OCI-LY7 (cell line): Measurements from ENCODE around the gene FBXO11. TPM values are rescaled to one million over a fixed set of nuclear protein-coding genes. Genes with fewer than 3 reads are reported as not detected.

Experiments
- BruUV-seq: library from RNA; stranded (reverse); fragments of 400-500 nt; replicated peaks from 2 replicates; lab custom pipeline; 2021; lab: Mats Ljungman, UMichigan
- CTCF ChIA-PET: fragments of 300-600 bp; sonication (Branson Sonifier 250); formaldehyde crosslinking; loops from one replicate; lab custom pipeline; 2022; ENCODE audit warnings: antibody characterized with exemption; ENCODE audit not compliant: unreplicated experiment; lab: Charles Lee
- POLR2A ChIA-PET: fragments of 300-600 bp; sonication (Branson Sonifier 250); formaldehyde crosslinking; loops from one replicate; lab custom pipeline; 2022; ENCODE audit warnings: antibody characterized with exemption; lab: Charles Lee
- DNase-seq: peaks from one replicate; pipeline ENCODE4 v3.0.0-alpha.2; 2015; ENCODE audit warnings: low spot score
- H2AFZ ChIP-seq: fragments of 200-600 bp; sonication (generic), shearing (Covaris generic); 2 replicates; pipeline ENCODE4 v1.6.1; 2014; ENCODE audit warnings: mild to moderate bottlenecking, antibody characterized with exemption, low read length, moderate library complexity
- H3K27ac ChIP-seq: fragments of 200-600 bp; sonication (generic); 2 replicates; pipeline ENCODE4 v1.5.1; 2014; ENCODE audit warnings: mixed run types, low read depth, mild to moderate bottlenecking, moderate library complexity, low read length, inconsistent platforms; ENCODE audit not compliant: poor library complexity, severe bottlenecking
- H3K36me3 ChIP-seq: fragments of 200-600 bp; sonication (generic); 2 replicates; pipeline ENCODE4 v1.6.1; 2014; ENCODE audit warnings: mild to moderate bottlenecking, antibody characterized with exemption, low read length, moderate library complexity, mixed read lengths; ENCODE audit not compliant: insufficient read depth
- H3K4me1 ChIP-seq: fragments of 200-600 bp; sonication (generic); 2 replicates; pipeline ENCODE4 v1.5.1; 2014; ENCODE audit warnings: mild to moderate bottlenecking, low read length; ENCODE audit not compliant: insufficient read depth, poor library complexity, severe bottlenecking
- H3K4me2 ChIP-seq: fragments of 200-600 bp; sonication (generic); 2 replicates; pipeline ENCODE4 v1.6.1; 2014; ENCODE audit warnings: mild to moderate bottlenecking, low read length
- H3K4me3 ChIP-seq: fragments of 200-600 bp; sonication (generic); 2 replicates; pipeline ENCODE4 v1.5.1; 2014; ENCODE audit warnings: mild to moderate bottlenecking, low read depth, low read length; ENCODE audit not compliant: poor library complexity, severe bottlenecking
- H3K79me2 ChIP-seq: fragments of 200-600 bp; sonication (generic); 2 replicates; pipeline ENCODE4 v1.6.1; 2016; ENCODE audit warnings: low read depth, mild to moderate bottlenecking, low read length, moderate library complexity, mixed read lengths; ENCODE audit not compliant: insufficient read depth
- H3K9me2 ChIP-seq: fragments of 200-600 bp; sonication (generic); 2 replicates; pipeline ENCODE4 v1.6.1; 2016; ENCODE audit warnings: mild to moderate bottlenecking, low read length, mixed read lengths; ENCODE audit not compliant: insufficient read depth
- H3K9me3 ChIP-seq: fragments of 200-600 bp; sonication (generic); 2 replicates; pipeline ENCODE4 v1.6.1; 2014; ENCODE audit warnings: mild to moderate bottlenecking, mixed run types, low read length, mixed read lengths
- H4K20me1 ChIP-seq: fragments of 200-600 bp; sonication (generic); 2 replicates; pipeline ENCODE4 v1.6.1; 2014; ENCODE audit warnings: mild to moderate bottlenecking, antibody characterized with exemption, low read length, moderate library complexity, mixed read lengths; ENCODE audit not compliant: insufficient read depth
- EZH2phosphoT487 ChIP-seq: fragments of 200-600 bp; sonication (generic); IDR thresholded peaks from 2 replicates; pipeline ENCODE4 v1.6.1; 2018; ENCODE audit warnings: low read depth, borderline replicate concordance, mild to moderate bottlenecking, mixed run types, antibody characterized with exemption, low read length, moderate library complexity, mixed read lengths
- intact Hi-C: fragments of 100-400 bp; cut with micrococcal nuclease; formaldehyde crosslinking; loops from one replicate; pipeline ENCODE4 v1.10.0; 2022; ENCODE audit not compliant: unreplicated experiment
- total RNA-seq, 2 experiments: library from RNA; depleted of rRNA in 1 of 2; stranded (reverse); fragments of >200 nt in 1 of 2; shearing (Covaris generic) in 1 of 2; gene quantifications; 2 replicates each; pipeline ENCODE4 v1.2.3, GENCODE V29; 2014 to 2022
- TF ChIP-seq, protein P1 (sequence below): fragments of 200-600 bp; sonication (generic); conservative IDR thresholded peaks from 2 replicates; pipeline ENCODE4 v1.5.1; 2014; ENCODE audit warnings: mild to moderate bottlenecking, antibody characterized with exemption, low read length, moderate library complexity, mixed read lengths

FBXO11 gene
- total RNA-seq, 2 experiments from 2014 or later = 31.9 to 73.2 TPM

DNA sequence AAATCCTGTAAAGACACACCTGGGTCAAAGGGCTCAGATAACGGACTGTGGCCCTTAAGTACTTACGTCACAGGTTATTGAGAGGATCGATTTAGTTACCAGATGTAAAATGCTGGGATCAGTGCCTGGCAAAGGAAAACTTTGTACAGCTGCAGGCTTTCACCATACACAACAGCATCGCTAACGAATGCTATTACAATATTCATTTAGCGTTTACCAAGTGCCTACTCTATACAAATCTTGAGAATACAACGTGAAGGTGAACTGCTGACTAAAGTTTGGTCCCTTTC, 124.0 kb downstream of the FBXO11 start:
- Histone ChIP-seq H4K20me1 (peaks cover 26% of the 10 kb centered on the region), H3K4me1 (peaks cover 48% of the 10 kb centered on the region), H3K9me2 (no peaks in the 10 kb centered on the region), H3K79me2 (peaks cover 56% of the 10 kb centered on the region), H3K4me3 (peak overlapping the region; percentile 100), H3K27ac (peak overlapping the region; percentile 93), H3K9me3 (no peaks in the 10 kb centered on the region), H3K4me2 (peak overlapping the region; percentile 75), H3K36me3 (peaks cover 68% of the 10 kb centered on the region), H2AFZ (peak overlapping the region; percentile 23; the same call in 1 of the 2 replicates)
- TF ChIP-seq, protein P1, sequence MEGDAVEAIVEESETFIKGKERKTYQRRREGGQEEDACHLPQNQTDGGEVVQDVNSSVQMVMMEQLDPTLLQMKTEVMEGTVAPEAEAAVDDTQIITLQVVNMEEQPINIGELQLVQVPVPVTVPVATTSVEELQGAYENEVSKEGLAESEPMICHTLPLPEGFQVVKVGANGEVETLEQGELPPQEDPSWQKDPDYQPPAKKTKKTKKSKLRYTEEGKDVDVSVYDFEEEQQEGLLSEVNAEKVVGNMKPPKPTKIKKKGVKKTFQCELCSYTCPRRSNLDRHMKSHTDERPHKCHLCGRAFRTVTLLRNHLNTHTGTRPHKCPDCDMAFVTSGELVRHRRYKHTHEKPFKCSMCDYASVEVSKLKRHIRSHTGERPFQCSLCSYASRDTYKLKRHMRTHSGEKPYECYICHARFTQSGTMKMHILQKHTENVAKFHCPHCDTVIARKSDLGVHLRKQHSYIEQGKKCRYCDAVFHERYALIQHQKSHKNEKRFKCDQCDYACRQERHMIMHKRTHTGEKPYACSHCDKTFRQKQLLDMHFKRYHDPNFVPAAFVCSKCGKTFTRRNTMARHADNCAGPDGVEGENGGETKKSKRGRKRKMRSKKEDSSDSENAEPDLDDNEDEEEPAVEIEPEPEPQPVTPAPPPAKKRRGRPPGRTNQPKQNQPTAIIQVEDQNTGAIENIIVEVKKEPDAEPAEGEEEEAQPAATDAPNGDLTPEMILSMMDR = no peak
- TF ChIP-seq EZH2phosphoT487 = no peak
- intact Hi-C loops = loop anchor here (5.0 to 10.0 kb wide), 5 partner anchors 85 to 380 kb away; partner anchors contain the start of genes FBXO11 and MSH2
- TSS peak; percentile 97 for BruUV-seq
- ChIA-PET POLR2A (interaction anchor here (0.7 to 1.6 kb wide), 8 partner anchors 11 to 838 kb away, joined by 3 to 8 read pairs (median 3); no protein-coding TSS in a partner anchor), CTCF (no interaction called here)
- no peak for DNase-seq

DNA sequence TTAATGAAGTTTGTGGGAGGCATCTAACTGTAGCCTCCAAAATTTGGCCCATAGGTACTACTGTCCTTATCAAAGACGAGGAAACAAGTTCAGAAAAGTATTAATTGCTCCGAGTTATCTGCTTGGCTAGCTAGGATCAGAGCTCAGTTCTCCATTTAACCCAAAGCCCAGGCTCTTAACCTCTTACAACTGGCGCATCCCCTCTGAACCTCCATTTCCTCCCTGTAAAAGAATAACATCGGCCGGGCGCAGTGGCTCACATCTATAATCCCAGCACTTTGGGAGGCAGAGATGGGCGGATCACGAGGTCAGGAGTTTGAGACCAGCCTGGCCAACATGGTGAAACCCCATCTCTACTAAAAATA, 126.9 kb downstream of the FBXO11 start:
- ChIA-PET POLR2A (interaction anchor here (0.6 kb wide), 1 partner anchor 35 kb away, joined by 6 read pairs; no protein-coding TSS in a partner anchor), CTCF (no interaction called here)
- Histone ChIP-seq H3K9me3 (no peaks in the 10 kb centered on the region), H3K4me2 (no peak overlapping the region), H3K4me3 (no peak overlapping the region), H3K36me3 (peaks cover 54% of the 10 kb centered on the region), H3K4me1 (peaks cover 24% of the 10 kb centered on the region), H4K20me1 (peaks cover 3% of the 10 kb centered on the region), H3K9me2 (no peaks in the 10 kb centered on the region), H3K79me2 (peaks cover 30% of the 10 kb centered on the region), H2AFZ (no peak overlapping the region), H3K27ac (no peak overlapping the region)
- DNase-seq = no peak
- intact Hi-C loops = no loop called here
- no TSS peak for BruUV-seq
- TF ChIP-seq EZH2phosphoT487 = no peak
- TF ChIP-seq, protein P1 = no peak

DNA sequence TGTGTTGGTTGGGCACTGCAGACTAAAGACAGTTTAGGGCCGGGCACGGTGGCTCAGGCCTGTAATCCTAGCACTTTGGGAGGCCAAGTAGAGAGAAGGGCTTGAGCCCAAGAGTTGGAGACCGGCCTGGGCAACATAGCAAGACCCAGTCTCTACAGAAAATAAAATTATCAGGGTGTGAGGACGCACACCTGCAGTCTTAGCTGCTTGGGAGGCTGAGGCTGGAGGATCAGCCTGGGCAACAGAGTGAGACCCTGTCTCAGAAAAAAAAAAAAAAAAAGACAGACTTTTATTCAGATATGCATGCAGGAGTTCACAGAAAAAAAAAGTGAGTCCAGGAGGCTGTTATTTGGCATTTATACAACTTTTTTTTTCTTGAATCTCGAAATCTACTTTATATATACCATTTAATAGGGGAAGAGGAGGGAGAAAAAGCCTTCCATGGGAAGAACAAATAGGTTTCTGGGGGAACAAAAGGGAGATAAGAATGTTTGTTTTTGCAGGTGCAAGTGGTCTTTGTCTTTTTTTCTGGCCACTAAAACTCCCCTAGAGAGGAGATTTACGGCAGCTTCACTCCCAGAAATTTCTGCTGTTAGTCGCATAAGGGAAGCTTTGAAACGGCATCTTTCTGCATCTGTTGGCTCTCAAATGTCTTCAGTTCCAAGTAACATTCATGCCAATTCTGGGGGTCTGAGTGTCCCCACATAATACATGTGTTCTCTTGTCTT, 127.4 kb downstream of the FBXO11 start:
- Histone ChIP-seq H3K79me2 (peaks cover 27% of the 10 kb centered on the region), H3K4me3 (no peak overlapping the region), H3K9me3 (no peaks in the 10 kb centered on the region), H4K20me1 (no peaks in the 10 kb centered on the region), H3K4me2 (no peak overlapping the region), H3K4me1 (peaks cover 24% of the 10 kb centered on the region), H2AFZ (no peak overlapping the region), H3K9me2 (no peaks in the 10 kb centered on the region), H3K27ac (no peak overlapping the region), H3K36me3 (peaks cover 52% of the 10 kb centered on the region)
- CTCF ChIA-PET = no interaction called here
- DNase-seq = no peak
- BruUV-seq = no TSS peak
- TF ChIP-seq, protein P1 = no peak
- no peak for TF ChIP-seq EZH2phosphoT487
- intact Hi-C loops = no loop called here
- POLR2A ChIA-PET = interaction anchor here (0.6 kb wide), 1 partner anchor 34 kb away, joined by 6 read pairs; no protein-coding TSS in a partner anchor
